HepG2 (cell line): ENCODE measurements around the gene PXK. TPM values are rescaled to one million over a fixed set of nuclear protein-coding genes. Genes with fewer than 3 reads are reported as not detected.
A peak's percentile ranks its signal among the peaks of the same experiment; 100 is the strongest.

Experiments
- ARID5B ChIP-seq: IDR thresholded peaks from 2 replicates; pipeline ENCODE4 v1.4.0; 2020; ENCODE audit warnings: mild to moderate bottlenecking, missing genetic modification reagents
- CCAR2 ChIP-seq: fragments of 200-400 bp; formaldehyde crosslinking; optimal IDR thresholded peaks from 2 replicates; pipeline ENCODE3; 2018; ENCODE audit warnings: low read depth, mild to moderate bottlenecking, low read length, moderate library complexity
- E2F5 ChIP-seq: sonication (generic); formaldehyde crosslinking; conservative IDR thresholded peaks from 2 replicates; pipeline ENCODE4 v1.4.0; 2020; ENCODE audit warnings: missing genetic modification reagents
- HNF1B ChIP-seq: sonication (generic); formaldehyde crosslinking; IDR thresholded peaks from 2 replicates; pipeline ENCODE4 v1.5.1; 2020; ENCODE audit warnings: mild to moderate bottlenecking, moderate library complexity, missing genetic modification reagents
- HOMEZ ChIP-seq: IDR thresholded peaks from 2 replicates; pipeline ENCODE4 v1.6.1; 2016; ENCODE audit warnings: low read depth
- SIX1 ChIP-seq: sonication (generic); formaldehyde crosslinking; IDR thresholded peaks from 2 replicates; pipeline ENCODE4 v1.4.0; 2020; ENCODE audit warnings: missing genetic modification reagents, borderline replicate concordance
- SNAPC2 ChIP-seq: sonication (generic); formaldehyde crosslinking; IDR thresholded peaks from 2 replicates; pipeline ENCODE4 v1.8.1; 2022; ENCODE audit warnings: mild to moderate bottlenecking, missing genetic modification reagents
- THAP9 ChIP-seq: sonication (generic); formaldehyde crosslinking; IDR thresholded peaks from 2 replicates; pipeline ENCODE4; 2020; ENCODE audit warnings: missing genetic modification reagents, mild to moderate bottlenecking, borderline replicate concordance
- ZNF205 ChIP-seq: IDR thresholded peaks from 2 replicates; pipeline ENCODE4 v1.6.1; 2018; ENCODE audit warnings: missing biosample characterization, missing genetic modification reagents
- ZNF512B ChIP-seq: sonication (generic); formaldehyde crosslinking; IDR thresholded peaks from 2 replicates; pipeline ENCODE4 v1.5.1; 2020; ENCODE audit warnings: missing genetic modification reagents, mild to moderate bottlenecking, borderline replicate concordance
- ZNF709 ChIP-seq: sonication (generic); formaldehyde crosslinking; IDR thresholded peaks from 2 replicates; pipeline ENCODE4 v1.5.0; 2020; ENCODE audit warnings: mild to moderate bottlenecking, missing genetic modification reagents
- ZNF775 ChIP-seq: sonication (generic); formaldehyde crosslinking; IDR thresholded peaks from 2 replicates; pipeline ENCODE4 v1.4.0; 2020; ENCODE audit warnings: missing genetic modification reagents, mild to moderate bottlenecking, moderate library complexity, borderline replicate concordance
- ZNF782 ChIP-seq: sonication (generic); formaldehyde crosslinking; IDR thresholded peaks from 2 replicates; pipeline ENCODE4 v1.4.0; 2020; ENCODE audit warnings: missing genetic modification reagents, mild to moderate bottlenecking, borderline replicate concordance
- ZNF879 ChIP-seq: sonication (generic); formaldehyde crosslinking; IDR thresholded peaks from 2 replicates; pipeline ENCODE4 v1.8.1; 2023; ENCODE audit warnings: missing genetic modification reagents
- ZSCAN22 ChIP-seq: sonication (generic); formaldehyde crosslinking; IDR thresholded peaks from 2 replicates; pipeline ENCODE4 v1.4.0; 2020; ENCODE audit warnings: mild to moderate bottlenecking, missing genetic modification reagents
- polyA plus RNA-seq, 8 experiments: library from polyadenylated mRNA; depleted of rRNA in 3 of 8; stranded (reverse) in 7 of 8; unstranded in 1 of 8; fragments of >200 nt; fragmentation: Illumina TruSeq in 4 of 8; extraction: Trizol in 4 of 8; gene quantifications; 2 replicates each; pipeline versions ENCODE4 v1.2.1 to v1.2.3, GENCODE V29; 2011 to 2016; ENCODE audit warnings: low read depth in 4 of 8, missing spikeins in 1 of 8, mixed read lengths in 1 of 8; ENCODE audit not compliant: insufficient read depth in 1 of 8
- total RNA-seq, 5 experiments: library from RNA; depleted of rRNA; stranded (reverse); fragments of >200 nt; fragmentation: Illumina TruSeq; extraction: Trizol; gene quantifications; 2 replicates each; pipeline ENCODE4 v1.2.3, GENCODE V29; 2016; ENCODE audit warnings: low read depth in 1 of 5

The PXK gene
- total and polyA plus RNA-seq, 2 of the 13 experiments (the other 11 are each of a cell fraction or from before 2014, with no cell fraction given) = 6.4 to 18.6 TPM

GRCh38 chr3:58332575-58333188 lies at the start of gene PXK (continued):
- TF ChIP-seq ZNF709 (CRISPR knock-in tag) (peak; percentile 66; the same call in 1 of the 2 replicates), E2F5 (peak; percentile 67; the same call in 1 of the 2 replicates), CCAR2 (no peak), ZNF775 (no peak), ZNF782 (CRISPR knock-in tag) (no peak), THAP9 (CRISPR knock-in tag) (no peak), ZNF205 (no peak), ZNF512B (CRISPR knock-in tag) (no peak), SNAPC2 (CRISPR knock-in tag) (no peak), ARID5B (peak; percentile 48), ZSCAN22 (CRISPR knock-in tag) (no peak), HNF1B (CRISPR knock-in tag) (no peak), SIX1 (CRISPR knock-in tag) (no peak), ZNF879 (no peak), HOMEZ (CRISPR knock-in tag) (no peak)
